HEK293 (cell line): Measurements from ENCODE around the gene RHOU.

Experiments used
- CTCF ChIP-seq: fragments of 450-650 bp; formaldehyde crosslinking; IDR thresholded peaks from 2 replicates; pipeline ENCODE4 v1.5.1; 2016; ENCODE audit warnings: missing biosample characterization, missing genetic modification characterization
- ZNF23 ChIP-seq: fragments of 450-650 bp; formaldehyde crosslinking; IDR thresholded peaks from 2 replicates; pipeline ENCODE4 v1.5.1; 2016; ENCODE audit warnings: missing biosample characterization, missing genetic modification characterization, borderline replicate concordance

- TF ChIP-seq ZNF23: no peak
- TF ChIP-seq CTCF (tag by site-specific recombination): no peak
These were observed 58.9 kb downstream of the RHOU start for GRCh38 chr1:228794173-228794572.
